Measurements from ENCODE around the gene LILRB3.
"Not testable (repeated sequence)": the region's sequence is repeated elsewhere in the genome, so short reads cannot be mapped to it uniquely, and the experiment has no call there.

LILRB3 gene

DNA sequence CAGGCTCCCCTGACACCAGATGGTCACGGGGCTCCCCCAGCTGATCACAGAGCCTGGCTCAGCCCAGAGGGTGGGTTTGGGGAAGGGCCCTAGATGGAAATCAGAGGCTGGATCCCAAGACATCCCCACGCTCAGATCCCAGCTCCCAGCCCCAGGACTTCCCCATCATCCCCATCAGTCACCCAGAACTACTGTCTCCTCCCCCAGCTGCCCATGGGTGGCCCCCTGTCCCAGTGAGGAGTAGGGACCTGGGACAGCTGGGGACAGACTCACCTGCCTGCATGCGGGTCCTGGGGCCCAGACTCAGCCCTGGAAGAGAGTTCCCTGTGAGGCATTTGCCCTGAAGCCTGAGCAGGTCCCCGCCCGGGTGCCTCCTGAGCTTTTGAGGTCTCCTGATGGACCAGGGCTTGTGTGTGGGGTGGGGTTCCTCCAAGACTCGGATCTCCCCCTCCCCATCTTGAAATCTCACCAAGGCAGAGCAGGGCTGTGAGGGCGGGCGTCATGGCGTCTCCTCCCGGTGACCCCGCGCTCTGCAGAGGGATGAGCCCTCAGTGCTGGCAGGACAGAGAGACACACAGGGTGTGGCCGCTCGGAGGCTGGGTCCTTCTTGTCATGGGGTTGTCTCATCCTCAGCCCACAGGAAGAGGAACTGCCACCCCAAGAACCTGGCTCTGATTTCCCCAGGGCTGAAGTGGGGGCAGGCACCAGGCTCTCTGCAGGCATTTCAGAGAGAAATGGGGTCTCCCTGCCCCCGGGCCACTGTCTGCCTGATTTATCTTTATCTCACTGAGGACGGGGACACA, at the start of gene LILRB3:
LILRB3 (minus strand) TSS at position 534 of the 803 bp plus-strand sequence; CDS start at position 503, 31 bp downstream.
- DNase-seq, result not testable (repeated sequence)

DNA sequence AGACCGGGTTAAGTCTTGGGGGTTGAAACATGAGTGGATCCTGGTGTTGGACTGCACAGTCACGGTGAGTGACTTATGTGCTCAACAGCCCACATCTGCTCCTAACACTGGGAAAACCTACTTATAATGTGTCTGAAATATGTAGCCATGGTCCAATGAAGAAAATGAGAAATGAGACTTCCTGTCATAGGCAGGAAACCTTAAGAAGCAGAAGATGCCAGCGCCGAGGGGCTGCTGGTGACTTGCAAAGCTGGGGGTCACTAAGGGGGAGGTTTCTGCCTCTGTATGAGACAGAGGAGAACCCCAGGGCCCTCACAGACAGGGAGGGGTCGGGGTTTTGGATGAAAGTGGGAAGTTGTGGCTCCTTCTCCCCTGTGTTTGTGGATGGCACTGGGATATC, 49.4 kb upstream of the LILRB3 start:
- DNase-seq, result not testable (repeated sequence)

DNA sequence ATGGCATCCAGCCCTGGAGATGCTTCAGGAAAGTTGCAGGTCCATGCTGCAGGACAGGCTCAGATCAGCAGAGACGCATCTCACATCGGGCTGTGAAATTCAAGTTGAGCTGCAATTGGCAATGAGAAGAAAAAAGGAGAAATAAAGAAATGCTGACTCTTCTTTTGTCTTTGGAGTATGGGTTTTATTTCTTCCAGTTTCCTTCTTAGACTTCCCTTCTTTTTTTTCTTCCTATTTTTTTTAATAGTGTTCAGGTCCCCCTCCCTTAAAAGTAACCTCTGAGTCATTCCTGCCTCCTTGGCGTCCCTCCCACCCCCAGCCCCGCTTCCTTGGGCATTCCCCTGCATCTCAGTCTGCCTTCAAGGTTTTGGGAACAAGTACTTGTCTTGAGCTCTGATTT, 48.8 kb upstream of the LILRB3 start:
- not testable (repeated sequence) for DNase-seq

DNA sequence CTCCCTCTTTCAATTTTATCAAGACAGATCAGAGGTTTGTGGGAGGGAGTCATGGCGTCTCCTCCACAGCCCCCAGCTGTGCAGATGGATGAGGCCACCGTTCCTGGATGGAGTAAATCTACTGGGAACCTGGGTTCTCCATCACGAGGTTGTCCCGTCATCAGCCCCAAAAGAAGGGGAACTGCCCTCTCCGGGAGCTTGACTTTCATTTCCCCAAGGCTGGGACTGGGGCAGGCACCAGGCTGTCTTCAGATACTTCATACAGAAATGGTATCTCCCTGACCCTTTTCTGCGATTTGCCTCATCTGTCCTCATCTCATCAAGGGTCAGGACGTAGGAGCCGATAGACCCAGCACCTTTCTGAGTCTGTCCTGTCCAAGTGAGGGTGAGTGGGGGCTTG, 48.3 kb upstream of the LILRB3 start:
- DNase-seq, result no peak

DNA sequence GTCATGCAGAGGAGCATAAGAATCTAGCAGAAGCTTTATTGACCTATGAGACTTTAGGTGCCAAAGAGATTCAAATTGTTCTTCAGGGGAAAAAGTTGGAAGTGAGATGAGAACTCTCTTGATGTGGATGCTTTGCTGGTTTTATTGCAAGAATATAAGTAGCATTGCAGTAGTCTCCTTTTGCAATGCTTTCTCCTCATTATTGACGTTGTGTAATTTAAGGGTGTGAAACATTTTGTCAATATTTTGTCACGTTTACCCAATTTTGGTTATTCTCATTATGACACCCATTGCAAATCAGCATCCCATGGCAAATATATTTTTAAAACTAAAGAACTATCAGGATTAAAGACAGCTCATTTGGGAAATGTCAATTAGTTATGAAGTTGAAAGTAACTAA, 46.1 kb upstream of the LILRB3 start:
- DNase-seq, result no peak

DNA sequence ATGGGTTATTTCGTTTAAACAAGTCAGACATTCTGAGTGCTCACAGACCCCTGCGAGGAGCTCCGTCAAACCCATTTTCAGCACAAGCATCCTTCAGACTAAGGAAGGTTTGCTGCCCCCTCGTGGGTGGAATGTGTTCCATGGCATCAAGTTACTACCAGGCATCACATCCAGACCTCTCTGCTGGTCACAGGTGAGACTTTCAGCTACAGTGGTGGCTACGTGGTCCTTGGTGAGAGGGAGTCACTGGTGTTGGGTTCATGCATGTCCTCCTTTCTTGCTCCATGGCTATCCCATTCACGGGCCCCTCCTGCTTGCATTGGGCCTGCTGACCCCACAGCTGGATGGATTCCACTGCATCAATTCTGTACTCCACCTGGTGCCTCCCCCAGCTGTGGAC, 43.3 kb upstream of the LILRB3 start:
- DNase-seq, result peak; percentile 52 to 69

DNA sequence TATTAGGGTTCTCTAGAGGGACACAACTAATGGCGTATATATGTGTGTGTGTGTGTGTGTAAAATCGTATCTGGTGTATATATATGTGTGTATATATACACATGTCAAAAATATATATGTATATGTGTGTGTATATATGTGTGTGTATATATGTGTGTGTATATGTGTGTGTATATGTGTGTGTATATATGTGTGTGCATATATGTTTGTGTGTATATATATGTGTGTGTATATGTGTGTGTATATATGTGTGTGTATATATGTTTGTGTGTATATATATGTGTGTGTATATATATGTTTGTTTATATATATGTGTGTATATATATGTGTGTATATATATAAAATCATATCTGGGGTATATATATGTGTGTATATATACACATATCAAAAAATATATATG, 39.7 kb upstream of the LILRB3 start:
- no peak for DNase-seq

DNA sequence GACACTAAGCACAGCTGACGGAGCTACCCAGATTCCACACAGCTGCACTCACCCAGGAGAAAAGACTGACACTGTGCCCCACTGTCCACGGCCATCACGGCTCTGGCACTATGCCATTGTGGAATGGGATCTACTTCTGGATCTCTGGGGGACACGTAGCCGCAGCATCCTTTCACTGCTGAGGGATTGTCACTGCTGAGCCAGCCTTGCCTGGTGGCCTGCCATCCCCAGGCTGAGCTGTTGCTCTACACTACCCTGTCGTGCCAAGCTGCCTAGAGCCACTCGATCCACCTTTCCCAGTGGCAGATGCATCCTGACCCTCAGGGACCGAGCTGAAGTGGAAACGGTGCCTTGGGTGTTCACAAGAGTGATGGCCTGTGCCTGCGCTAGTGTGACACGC, 39.3 kb upstream of the LILRB3 start:
- no peak for DNase-seq

DNA sequence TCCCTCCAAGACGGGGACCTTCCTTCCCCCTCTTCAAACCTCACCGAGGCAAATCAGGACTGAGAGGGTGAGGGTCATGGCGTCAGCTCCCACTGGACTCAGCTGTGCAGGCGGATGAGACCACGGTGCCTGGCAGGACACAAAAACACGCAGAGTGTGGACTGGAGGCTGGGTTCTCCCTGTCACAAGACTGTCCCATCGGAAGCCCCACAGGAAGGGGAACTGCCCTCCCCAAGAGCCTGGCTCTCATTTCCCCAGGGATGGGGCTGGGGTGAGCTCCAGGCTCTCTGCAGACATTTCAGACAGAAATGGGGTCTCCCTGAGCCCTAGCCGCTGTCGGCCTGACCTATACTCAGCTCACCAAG, 34.3 kb upstream of the LILRB3 start, which contains the start of gene LILRB5:
LILRB5 (minus strand) TSS at position 158 of the 365 bp plus-strand sequence; CDS start at position 78, 80 bp downstream.
- no peak for DNase-seq

DNA sequence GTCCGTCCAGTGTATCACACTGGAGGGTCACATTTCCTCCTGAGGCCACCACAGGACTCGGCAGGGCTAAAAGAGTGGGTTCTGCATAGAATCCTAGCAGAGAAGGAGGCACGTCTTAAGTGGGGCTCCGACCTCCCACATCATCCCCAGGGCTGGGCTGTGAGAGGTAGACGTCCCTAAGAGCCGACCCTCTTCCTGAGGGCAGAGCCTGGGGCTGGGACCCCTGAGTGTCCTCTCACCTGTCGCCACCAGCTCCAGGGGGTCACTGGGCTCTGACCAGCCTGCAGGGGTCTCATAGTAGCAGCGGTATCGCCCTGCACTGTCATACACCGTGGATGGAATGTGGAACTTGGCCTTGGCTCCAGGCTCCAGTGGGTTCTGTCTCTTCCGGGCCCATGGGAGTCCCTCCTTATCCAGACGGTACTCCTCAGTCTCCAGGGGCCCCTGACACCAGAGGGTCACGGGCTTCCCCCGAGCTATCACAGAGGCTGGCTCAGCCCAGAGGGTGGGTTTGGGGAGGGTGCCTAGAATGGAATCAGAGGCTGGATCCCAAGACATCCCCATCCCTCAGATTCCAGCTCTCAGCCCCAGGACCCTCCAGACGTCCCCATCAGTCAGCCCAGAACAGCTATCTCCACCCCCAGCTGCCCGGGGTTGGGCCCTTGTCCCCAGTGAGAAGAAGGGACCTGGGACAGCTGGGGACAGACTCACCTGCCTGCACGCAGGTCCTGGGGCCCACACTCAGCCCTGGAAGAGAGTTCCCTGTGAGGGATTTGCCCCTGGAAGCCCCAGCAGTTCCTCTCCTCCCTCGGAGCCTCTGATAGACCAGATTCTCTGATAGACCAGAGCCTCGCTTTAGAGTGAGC, 33.7 kb upstream of the LILRB3 start:
- DNase-seq, result no peak

DNA sequence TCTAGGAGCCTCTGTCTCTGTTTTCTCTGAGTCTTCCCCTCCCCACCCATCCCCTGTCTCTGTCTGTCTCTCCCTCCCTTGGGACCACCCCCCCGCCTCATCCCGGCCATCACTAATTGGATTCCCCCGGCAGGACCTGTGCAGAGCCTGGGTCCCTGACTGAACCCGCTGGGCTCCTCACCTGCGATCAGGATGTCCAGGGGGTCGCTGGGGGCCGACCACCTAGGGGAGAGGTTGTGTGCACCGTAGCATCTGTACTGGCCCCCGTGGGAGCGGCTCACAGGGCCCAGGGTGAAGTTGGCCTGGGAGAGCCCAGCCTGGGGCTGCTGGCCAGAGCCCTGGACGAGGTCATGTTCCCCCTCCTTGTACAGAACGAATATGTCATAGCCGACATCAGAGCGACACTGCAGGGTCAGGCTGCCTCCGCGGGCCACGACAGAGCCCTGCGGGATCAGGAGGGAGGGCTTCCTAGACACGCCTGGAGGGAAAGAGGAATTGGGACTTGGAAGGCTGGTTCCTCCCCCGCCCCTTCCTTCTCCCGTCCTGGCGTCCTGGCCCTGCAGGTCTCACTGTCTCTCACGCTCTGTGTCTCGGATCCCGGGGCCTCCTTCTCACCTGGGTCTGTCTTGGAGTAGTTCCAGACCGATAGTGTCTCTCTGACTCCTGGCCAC, 32.4 kb upstream of the LILRB3 start:
- no peak for DNase-seq

DNA sequence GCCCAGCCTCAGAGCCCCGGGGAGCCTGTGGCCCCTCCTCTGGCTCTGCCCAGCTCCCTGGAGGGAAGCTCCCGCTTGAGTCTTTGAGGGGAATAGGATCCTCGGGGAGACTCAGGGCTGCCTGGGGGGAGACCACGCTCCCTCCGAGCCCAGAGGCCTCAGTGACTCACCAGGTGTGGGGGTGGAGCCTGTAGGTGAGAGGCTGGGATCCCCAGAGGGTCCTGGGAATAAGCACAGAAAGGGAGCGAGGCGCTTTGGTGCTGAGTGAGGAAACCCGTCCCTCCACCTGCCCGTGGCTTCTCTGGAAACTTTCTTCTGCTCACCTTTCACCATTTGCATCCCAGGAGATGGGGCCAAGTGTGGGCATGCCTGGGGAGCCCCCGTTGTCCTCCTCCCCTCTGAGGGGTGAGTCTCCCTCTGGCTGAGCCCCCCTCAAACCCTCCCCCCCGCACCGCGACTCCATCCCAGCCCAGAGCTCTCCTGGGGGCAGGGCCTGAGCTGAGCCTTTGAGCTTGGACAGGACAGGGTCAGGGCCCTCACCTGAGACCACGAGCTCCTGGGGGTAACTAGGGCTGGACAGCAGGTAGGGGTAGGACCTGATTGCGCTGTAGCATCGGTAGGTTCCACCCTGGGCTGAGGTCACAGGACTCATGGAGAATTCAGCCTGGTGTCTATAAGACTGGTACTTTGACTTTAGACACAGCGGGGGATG, 31.5 kb upstream of the LILRB3 start:
- no peak for DNase-seq

DNA sequence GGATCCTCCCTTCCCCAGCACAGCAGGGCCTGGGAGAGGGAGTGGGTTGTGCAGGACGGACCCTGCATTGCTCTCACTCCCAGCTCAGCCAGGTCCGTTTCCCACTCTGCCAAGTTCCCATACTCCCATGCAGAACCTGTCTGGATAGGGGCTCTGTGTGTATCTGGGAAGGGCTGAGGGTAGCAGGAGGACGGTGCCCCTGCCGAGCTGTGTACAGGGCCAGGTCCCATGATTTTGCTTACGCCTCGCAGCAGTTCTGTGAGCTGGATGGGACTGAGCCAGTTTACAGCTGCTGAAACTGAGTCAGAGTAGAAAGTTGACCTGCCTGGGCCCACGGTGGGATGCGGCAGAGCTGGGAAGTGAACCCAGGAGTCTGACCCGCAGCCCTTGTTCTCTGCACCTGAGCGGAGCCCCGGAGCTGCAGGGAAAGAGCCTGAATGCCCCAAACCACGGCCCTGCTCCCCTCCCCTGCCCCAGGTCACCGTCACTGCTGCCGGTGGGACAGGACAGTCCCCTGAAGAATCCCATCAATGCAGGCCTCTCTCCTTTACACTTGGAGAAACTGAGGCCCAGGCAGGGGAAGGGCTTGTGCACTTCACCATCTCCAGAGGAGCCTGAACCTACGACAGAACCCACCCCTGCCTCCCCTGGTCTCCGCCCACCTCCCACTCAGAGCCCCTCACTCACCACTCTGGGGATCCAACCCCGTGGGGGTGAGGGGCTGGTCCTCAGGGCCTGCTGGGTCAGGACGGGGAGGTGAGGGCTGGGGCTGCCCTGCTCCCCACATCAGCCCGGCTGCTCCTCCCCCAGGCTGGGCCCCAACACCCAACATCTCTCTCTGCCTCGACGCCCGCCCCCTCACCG, 30.8 kb upstream of the LILRB3 start:
- no peak for DNase-seq

DNA sequence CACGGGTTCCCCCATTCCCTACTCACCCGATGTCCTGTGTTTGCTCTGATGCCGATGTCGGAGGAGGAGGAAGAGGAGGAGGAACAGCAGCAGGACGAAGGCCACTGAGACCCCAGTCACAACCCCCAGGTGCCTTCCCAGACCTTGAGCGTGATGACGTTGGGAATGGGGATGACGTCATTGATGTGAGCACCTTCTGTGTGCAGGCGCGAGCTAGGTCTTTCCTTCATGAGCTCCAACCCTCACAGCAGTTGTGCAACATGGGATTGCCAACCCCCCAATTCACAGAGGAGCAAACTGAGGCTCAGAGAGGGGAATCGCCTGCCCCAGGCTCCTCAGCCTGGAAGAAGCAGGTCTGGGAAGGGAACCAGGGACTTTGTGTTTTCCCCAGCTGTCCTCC, 30.0 kb upstream of the LILRB3 start:
- no peak for DNase-seq

DNA sequence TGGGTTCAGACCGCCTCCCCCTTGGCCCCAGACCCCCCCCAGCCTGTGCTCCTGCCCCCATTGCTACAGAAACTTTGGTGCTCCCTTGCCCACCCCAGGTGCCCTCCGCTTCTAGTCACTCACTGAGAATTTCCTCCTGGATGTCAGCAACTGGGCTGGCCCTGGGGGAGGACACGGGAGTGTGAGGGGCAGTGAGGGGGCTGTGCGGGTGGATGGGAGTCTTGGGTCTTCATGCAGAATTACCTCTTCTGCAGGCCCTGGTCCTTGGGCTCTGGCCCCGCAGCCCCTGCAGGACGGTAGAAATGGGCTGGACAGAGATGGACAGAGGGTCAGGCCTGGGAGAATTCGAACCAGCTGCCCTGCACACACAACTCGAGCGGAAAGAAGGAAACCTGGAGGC, 29.4 kb upstream of the LILRB3 start:
- no peak for DNase-seq

DNA sequence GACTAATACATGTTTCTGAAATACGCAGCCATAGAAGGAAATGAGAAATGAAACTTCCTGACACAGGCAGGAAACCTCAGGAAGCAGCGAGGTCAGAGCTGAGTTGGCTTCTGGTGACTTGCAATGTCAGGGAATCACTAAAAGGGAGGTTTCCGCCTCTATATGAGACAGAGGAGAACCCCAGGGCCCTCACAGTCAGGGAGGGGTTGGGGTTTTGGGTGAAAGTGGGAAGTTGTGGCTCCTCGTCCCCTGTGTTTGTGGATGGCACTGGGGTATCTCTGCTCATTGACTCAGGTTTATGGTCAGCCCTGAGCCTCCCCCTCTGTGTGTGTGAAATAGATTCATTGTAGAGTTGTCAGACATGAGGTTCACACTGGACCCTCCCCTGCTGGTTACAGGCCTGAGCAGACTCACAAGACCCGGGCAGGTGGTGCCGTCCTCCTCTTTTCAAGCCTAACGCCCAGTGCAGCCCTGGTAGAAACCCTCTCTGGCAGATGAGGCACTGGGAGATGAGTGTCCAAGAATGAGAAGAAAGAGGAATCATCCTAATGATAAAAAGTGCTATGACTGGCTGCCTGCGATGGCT, 25.3 kb upstream of the LILRB3 start:
- peak in 1 of 2 experiments; percentile 11 for DNase-seq

DNA sequence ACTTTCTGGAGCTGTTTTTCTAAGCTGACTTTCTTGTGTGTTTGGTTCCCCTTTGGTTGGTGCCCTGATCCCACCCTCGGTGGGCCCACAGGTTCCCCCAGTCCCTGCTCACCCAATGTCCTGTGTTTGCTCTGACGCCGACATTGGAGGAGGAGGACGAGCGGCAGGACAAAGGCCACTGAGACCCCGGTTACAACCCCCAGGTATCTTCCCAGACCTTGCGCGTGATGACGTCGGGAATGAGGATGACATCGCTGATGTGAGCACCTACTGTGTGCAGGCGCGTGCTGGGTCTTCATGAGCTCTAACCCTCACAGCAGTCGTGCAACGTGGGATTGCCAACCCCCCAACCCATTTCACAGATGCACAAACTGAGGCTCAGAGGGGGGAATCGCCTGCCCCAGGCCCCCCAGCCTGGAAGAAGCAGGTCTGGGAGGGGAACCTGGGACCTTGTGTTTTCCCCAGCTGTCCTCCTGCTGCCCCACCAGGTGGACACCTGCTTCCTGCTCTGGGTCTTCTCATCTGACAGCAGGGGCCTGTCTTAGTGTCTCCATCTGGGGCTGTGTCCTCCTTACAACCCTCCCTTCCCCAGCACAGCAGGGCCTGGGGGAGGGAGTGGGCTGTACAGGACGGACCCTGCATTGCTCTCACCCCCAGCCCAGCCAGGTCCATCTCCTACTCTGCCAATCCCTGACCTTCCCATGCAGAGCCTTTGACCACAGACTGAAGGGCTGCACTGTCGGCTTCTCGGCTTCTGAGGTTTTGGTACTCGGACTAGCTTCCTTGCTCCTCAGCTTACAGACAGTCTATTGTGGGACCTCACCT, 24.5 kb upstream of the LILRB3 start:
- DNase-seq, result no peak

DNA sequence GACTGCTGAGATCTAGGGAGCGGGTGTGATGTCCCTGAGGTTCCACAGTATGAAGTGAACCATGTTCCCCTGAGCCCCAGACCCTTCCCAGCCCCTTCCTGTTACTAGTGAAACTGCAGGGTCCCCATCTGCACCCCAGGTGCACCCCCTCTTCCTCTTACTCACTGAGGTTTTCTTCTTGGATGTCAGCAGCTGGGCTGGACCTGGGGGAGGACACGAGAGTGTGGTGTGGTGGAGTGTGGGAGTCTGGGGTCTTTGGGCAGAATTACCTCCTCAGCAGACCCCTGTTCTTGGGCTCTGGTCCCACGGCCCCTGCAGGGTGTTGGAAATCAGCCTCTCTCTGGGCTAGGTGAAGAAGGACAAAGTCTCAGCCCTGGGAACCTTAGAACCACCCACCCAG, 23.1 kb upstream of the LILRB3 start:
- DNase-seq, result no peak

DNA sequence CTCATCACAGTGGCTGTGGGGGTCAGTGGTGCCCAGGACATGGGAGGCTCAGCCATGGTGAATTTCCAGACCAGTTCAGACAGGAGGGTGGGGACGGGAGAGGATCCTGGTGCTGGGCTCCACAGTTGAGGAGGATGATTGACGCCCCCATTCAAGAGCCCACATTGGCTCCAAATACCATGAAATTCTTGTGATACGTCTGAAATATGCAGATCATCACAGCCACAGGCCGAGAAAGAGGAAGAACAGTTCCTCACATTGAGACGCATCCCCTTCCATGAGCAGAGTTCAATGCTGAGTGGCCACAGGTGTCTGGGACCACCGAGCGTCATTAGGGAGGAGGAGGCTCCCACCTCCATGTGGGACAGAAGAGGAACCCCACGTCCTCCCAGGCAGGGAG, 21.0 kb upstream of the LILRB3 start:
- not testable (repeated sequence) for DNase-seq

DNA sequence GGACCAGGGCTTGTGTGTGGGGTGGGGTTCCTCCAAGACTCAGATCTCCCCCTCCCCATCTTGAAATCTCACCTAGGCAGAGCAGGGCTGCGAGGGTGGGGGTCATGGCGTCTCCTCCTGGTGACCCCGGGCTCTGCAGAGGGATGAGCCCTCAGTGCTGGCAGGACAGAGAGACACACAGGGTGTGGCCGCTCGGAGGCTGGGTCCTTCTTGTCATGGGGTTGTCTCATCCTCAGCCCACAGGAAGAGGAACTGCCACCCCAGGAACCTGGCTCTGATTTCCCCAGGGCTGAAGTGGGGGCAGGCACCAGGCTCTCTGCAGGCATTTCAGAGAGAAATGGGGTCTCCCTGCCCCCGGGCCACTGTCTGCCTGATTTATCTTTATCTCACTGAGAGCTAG, 19.8 kb upstream of the LILRB3 start, which contains the start of gene LILRA6:
LILRA6 (minus strand) TSS at position 145 of the 400 bp plus-strand sequence.
- DNase-seq, result not testable (repeated sequence)

Data from stimulated activated CD4-positive, alpha-beta T cell treated with anti-CD3 and anti-CD28 coated beads, Interleukin-4, amount 100 ng/mL, for 4 hours (primary cell).